Measurements from ENCODE around the gene KDF1.

The KDF1 gene

DNA sequence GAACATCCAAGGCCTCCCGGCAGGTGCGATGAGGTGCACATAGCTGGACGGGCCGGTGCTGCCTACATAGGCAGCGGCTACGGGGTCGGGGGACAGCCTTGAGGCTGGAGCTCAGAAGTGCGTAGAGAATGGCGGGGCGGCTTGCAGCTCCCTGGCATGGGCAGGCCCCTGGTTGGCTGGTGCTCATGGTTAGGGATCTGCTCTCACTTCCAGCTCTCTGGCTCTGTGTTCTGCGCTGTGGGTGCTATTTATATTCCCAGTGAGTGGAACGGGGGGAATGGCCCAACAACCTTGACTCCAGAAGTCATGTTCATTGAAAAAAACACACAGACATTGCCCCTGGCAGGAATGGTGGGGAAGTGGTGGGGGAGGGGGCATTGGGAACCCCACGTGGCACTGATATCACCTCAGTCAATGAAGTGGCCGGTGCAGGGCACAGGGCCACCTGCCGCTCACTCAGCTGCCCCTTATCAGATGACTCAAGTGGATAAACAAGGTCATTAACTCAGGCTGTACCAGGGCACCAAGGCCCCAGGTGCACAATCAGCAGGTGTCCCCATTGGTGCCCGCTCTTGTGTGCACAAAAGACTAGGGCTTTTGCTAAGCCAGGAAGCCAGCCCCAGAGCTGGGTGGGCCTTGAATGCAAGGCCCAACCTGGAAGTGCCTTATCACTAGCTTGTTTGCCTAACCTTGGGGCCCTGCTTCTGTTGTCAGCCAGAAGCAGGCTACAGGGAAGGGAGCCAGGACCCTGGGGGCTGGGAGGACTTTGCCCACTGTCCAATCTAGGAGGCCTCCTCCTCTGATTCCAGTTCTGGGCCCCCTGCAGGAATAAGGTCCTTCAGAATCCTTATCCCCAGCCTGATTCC is 46.3 kb downstream of the KDF1 start, which contains the start of gene NR0B2:
Gene NR0B2 (minus strand): TSS at position 222 of the 866 bp plus-strand sequence. CDS start 35 bp downstream, at position 187.
- no peak for DNase-seq

DNA sequence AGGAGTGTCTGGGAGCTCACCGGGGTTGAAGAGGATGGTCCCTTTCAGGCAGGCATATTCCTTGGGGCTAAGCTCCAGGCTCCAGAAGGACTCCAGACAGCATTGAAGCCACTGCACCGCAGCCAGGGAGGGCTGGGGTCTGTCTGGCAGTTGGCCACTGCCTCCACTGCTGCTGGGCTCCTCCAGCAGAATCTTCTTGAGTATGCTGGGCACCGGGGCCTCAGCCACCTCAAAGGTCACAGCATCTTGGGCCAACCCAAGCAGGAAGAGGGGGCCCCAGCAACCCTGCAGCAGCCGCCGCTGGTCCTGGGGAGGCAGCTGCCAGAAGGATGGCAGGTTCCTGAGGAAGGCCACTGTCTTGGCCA is 46.9 kb downstream of the KDF1 start:
- DNase-seq: no peak

DNA sequence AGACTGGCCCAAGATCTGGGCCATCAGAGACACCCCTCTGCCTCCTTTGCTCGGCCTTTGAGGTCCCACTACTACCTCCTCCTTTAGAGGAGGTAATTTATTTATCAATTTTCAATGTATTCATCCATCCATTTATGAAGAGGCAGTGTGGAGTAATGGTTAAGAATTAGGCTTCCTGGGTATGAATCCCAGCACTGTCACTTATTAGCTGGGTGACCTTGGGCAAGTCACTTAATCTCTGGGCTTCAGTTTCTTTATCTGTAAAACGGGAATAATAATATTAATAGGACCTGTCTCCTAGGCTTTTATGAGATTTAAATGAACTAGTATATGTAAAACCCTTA is 48.1 kb downstream of the KDF1 start:
- DNase-seq: no peak

DNA sequence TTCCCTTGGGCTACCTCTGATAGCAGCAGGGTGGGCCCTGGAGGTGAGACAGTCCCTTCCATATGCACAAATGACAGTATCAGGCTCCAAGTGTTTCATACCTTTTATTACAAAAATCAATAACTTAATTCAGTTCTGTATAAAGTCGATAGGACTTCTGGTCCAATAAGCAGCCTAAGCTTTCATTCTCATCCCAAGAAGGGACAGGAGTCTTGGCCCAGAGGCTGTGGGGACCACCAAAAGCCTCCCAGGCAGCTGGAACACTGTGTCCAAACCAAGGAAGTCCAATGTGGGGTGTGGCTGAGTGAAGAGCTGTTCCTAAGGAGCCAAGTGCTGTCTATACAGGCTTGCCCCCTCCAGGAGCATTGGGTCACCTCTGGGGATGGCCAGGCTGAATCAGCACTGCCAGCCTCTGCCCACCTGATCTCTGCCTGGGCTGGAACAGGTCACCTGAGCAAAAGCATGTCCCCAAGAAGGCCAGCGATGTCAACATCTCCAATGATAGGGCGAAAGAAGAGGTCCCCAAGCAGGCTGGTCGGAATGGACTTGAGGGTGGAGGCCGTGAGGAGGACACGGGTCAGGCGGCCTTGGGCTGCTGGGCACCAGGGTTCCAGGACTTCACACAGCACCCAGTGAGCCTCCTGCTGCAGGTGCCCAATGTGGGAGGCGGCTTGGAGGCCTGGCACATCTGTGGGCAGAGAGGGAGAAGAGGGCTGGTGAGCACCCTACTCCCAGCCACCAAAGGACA is 48.7 kb downstream of the KDF1 start:
- no peak for DNase-seq

DNA sequence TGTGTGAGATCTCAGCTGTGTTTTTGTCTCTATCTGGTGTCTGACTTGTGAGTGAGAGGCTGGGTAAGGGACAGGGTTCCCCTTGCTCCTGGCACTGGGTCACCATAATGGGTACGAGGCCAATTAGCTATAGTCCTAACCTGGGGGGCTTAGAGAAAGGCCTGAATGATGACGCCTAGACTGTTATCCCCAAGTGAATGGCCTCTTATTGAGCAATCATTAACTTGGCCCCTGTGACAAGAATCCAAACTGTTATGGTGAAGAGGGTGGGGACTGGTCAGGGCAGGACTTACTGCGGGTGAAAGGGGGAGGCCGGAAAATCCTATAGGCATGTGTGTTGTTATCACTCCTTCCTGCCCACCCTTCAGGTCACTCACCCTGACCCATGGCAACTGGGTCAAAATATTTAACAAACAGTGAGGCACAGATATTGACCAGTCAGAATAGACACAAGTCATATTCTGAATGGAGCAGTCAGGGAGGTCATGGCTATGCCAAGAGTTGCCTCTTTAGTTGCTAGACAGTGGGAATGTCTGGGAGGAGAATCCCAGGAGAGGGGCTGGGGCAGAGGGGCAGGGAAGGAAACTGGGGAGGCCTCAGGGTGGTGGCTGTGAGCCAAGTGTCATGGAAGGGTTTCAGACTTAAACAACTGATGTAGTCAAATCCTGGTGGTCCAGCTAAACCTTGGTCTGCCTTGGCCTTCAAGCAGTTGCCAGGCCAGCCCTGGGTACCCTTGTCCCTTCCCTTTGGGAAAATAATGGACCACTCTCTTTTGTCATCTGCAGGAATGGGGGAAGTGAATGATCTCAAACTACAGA is 49.7 kb downstream of the KDF1 start:
- DNase-seq: no peak

- DNase-seq: no peak
These were observed 50.3 kb downstream of the KDF1 start for GRCh38 chr1:26909951-26910342.

- peak; percentile 77 for DNase-seq
These were observed 53.0 kb downstream of the KDF1 start for GRCh38 chr1:26907071-26907917.

- no peak for DNase-seq
These were observed 59.3 kb downstream of the KDF1 start for GRCh38 chr1:26900815-26901511.

DNA sequence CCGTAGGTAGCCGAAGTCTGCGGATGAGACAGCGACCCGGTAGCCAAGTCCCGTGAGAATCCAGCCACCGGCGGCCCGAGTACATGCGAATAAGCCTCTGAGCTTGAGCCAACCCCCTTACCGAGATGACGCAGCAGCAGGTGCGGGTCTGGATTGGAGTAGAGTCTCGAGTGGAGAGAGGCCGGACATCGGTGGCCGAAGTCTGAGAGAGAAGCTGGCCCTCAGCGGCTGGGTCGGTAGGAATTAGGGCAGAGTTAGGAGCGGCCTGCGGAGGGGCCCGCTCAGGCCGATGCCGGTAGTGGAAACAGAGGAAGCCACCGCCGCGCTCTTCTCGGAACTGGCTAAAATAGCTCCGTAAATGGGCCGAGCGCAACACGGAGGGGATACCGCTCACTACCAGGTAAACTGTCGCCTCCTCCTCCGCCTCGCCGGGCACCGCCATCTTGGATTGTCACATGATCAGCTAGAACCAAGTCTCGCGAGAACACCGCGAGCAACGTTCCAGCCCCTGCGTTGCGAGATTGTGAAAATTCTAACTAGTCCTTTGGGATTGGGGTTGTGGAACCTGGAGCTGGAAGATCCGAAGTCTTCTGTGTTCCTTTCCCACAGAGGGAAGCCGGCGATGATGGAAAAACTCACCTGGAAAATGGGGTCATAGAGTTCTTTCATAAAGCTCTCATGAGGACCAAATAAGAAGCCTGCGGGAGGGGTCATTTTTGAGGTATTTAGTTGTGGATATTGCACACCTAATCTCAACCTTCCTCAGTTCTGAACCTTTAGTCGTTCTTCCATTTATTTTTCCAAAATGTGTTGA is 60.1 kb downstream of the KDF1 start, which contains the start of gene GPATCH3:
Gene GPATCH3 (minus strand): TSS at position 467 of the 814 bp plus-strand sequence. CDS start 25 bp downstream, at position 442.
- peak; percentile 89 for DNase-seq
